Fibroblast of lung (primary cell): ENCODE data around the gene DHX32. TPM values are rescaled to one million over a fixed set of nuclear protein-coding genes. Genes with fewer than 3 reads are reported as not detected.

Source experiments
- DNase-seq, 2 donors: peaks; one replicate each; pipeline versions ENCODE4 v3.0.0 to v3.0.0-alpha.2; 2010; ENCODE audit warnings: low read depth in 2 of 2
- H2AFZ ChIP-seq: 2 replicates; pipeline ENCODE4 v1.5.1; 2012; ENCODE audit warnings: low read length, control low read depth, inconsistent platforms
- H3K27ac ChIP-seq: 2 replicates; pipeline ENCODE4 v1.5.1; 2011; ENCODE audit warnings: low read length, control low read depth; ENCODE audit not compliant: insufficient read depth
- H3K27me3 ChIP-seq: 2 replicates; pipeline ENCODE4 v1.5.1; 2011; ENCODE audit warnings: mild to moderate bottlenecking, low read length; ENCODE audit not compliant: control insufficient read depth, insufficient read depth
- H3K36me3 ChIP-seq: 2 replicates; pipeline ENCODE4 v1.5.1; 2011; ENCODE audit warnings: low read length; ENCODE audit not compliant: control insufficient read depth, insufficient read depth
- H3K4me1 ChIP-seq: 2 replicates; pipeline ENCODE4 v1.5.1; 2011; ENCODE audit warnings: low read length; ENCODE audit not compliant: control insufficient read depth, insufficient read depth; ENCODE audit errors: extremely low read depth
- H3K4me2 ChIP-seq: 2 replicates; pipeline ENCODE4 v1.5.1; 2011; ENCODE audit warnings: low read length, control low read depth; ENCODE audit not compliant: insufficient read depth; ENCODE audit errors: extremely low read depth
- H3K4me3 ChIP-seq, 4 experiments: fragments of 200-600 bp in 1 of 4; sonication (generic) in 1 of 4; replicated peaks in 1 of 4; 2 replicates each; pipeline ENCODE4 v1.5.1; 2011 to 2016; ENCODE audit warnings: low read length in 4 of 4, low read depth in 3 of 4, mild to moderate bottlenecking in 3 of 4, control low read depth in 2 of 4, inconsistent platforms in 1 of 4, mixed read lengths in 1 of 4; ENCODE audit not compliant: insufficient read depth in 1 of 4; ENCODE audit errors: control extremely low read depth in 1 of 4
- H3K79me2 ChIP-seq: 2 replicates; pipeline ENCODE4 v1.5.1; 2012; ENCODE audit warnings: mild to moderate bottlenecking, low read length, inconsistent platforms; ENCODE audit not compliant: control insufficient read depth, insufficient read depth
- H3K9ac ChIP-seq: 2 replicates; pipeline ENCODE4 v1.5.1; 2011; ENCODE audit warnings: mild to moderate bottlenecking, low read length, control low read depth; ENCODE audit not compliant: insufficient read depth
- H3K9me3 ChIP-seq: 2 replicates; pipeline ENCODE4 v1.5.1; 2012; ENCODE audit warnings: low read depth, low read length; ENCODE audit not compliant: control insufficient read depth, insufficient read depth
- H4K20me1 ChIP-seq: 2 replicates; pipeline ENCODE4 v1.5.1; 2011; ENCODE audit warnings: low read length; ENCODE audit not compliant: control insufficient read depth, insufficient read depth; ENCODE audit errors: extremely low read depth
- CTCF ChIP-seq, 2 donors: IDR thresholded peaks in 1 of 2; conservative IDR thresholded peaks in 1 of 2; 1 replicate in 1 of 2; 2 replicates in 1 of 2; pipeline ENCODE4 v1.5.1; 2011 to 2012; ENCODE audit warnings: low read length in 2 of 2, control low read depth in 1 of 2, inconsistent platforms in 1 of 2, low read depth in 1 of 2, mild to moderate bottlenecking in 1 of 2
- EZH2 ChIP-seq: IDR thresholded peaks from 2 replicates; pipeline ENCODE4 v1.5.1; 2012; ENCODE audit warnings: low read length, control low read depth, mild to moderate bottlenecking; ENCODE audit errors: missing control alignments
- polyA plus RNA-seq, 2 donors: library from polyadenylated mRNA; depleted of rRNA in 1 of 2; stranded (reverse) in 1 of 2; unstranded in 1 of 2; fragments of >200 nt; gene quantifications; 2 replicates each; pipeline ENCODE4 v1.2.1, GENCODE V29; 2011 to 2012; ENCODE audit warnings: missing spikeins in 1 of 2
- total RNA-seq: library from RNA; depleted of rRNA; stranded (reverse); fragments of >200 nt; gene quantifications from 2 replicates; pipeline ENCODE4 v1.2.1, GENCODE V29; 2014

The DHX32 gene
- total and polyA plus RNA-seq, 2 donors (not counting 1 experiment from before 2014, with no cell fraction given) = 31.1 to 33.7 TPM

GRCh38 chr10:125840955-125841354, 40.1 kb downstream of the DHX32 start:
- Histone ChIP-seq H3K27me3 (no peaks in the 10 kb centered on the region), H4K20me1 (no peaks in the 10 kb centered on the region), H3K9me3 (no peaks in the 10 kb centered on the region), H3K4me1 (no peaks in the 10 kb centered on the region), H3K36me3 (peaks cover 16% of the 10 kb centered on the region), H2AFZ (no peak overlapping the region), H3K27ac (no peak overlapping the region), H3K79me2 (no peaks in the 10 kb centered on the region), H3K4me3 (no peak overlapping the region), H3K4me2 (no peak overlapping the region), H3K9ac (no peak overlapping the region)
- TF ChIP-seq EZH2 (no peak), CTCF (conservative IDR thresholded peaks at IDR 0.05 in 1 of 2, IDR thresholded peaks at IDR 0.05 in 1 of 2; ENCODE audit: low read depth in 1 of 2, low read length in 2 of 2) (no peak)
- DNase-seq = peak; percentile 47 to 48

- Histone ChIP-seq H3K9me3 (no peaks in the 10 kb centered on the region), H2AFZ (no peak overlapping the region), H4K20me1 (no peaks in the 10 kb centered on the region), H3K36me3 (peaks cover 15% of the 10 kb centered on the region), H3K79me2 (no peaks in the 10 kb centered on the region), H3K27ac (no peak overlapping the region), H3K4me1 (no peaks in the 10 kb centered on the region), H3K4me2 (no peak overlapping the region), H3K9ac (no peak overlapping the region), H3K4me3 (no peak overlapping the region), H3K27me3 (no peaks in the 10 kb centered on the region)
- DNase-seq = no peak
- no peak for TF ChIP-seq CTCF (conservative IDR thresholded peaks at IDR 0.05 in 1 of 2, IDR thresholded peaks at IDR 0.05 in 1 of 2; ENCODE audit: low read depth in 1 of 2, low read length in 2 of 2)
- TF ChIP-seq EZH2 = no peak
These were observed 40.7 kb downstream of the DHX32 start for GRCh38 chr10:125840406-125840805.

- peaks cover 16% of the 10 kb centered on the region for H3K36me3 ChIP-seq
- TF ChIP-seq EZH2 (no peak), CTCF (conservative IDR thresholded peaks at IDR 0.05 in 1 of 2, IDR thresholded peaks at IDR 0.05 in 1 of 2; ENCODE audit: low read depth in 1 of 2, low read length in 2 of 2) (no peak)
These were observed 42.1 kb downstream of the DHX32 start for GRCh38 chr10:125838802-125839575.

More at GRCh38 chr10:125838802-125839575, 42.1 kb downstream of the DHX32 start:
- no peak for DNase-seq
- no peak overlapping the region for H3K9ac ChIP-seq
- no peak overlapping the region for H2AFZ ChIP-seq
- H3K9me3 ChIP-seq = no peaks in the 10 kb centered on the region
- no peak overlapping the region for H3K4me2 ChIP-seq
- no peaks in the 10 kb centered on the region for H4K20me1 ChIP-seq
- no peaks in the 10 kb centered on the region for H3K79me2 ChIP-seq
- no peak overlapping the region for H3K27ac ChIP-seq
- no peaks in the 10 kb centered on the region for H3K4me1 ChIP-seq
- H3K27me3 ChIP-seq = no peaks in the 10 kb centered on the region
- no peak overlapping the region for H3K4me3 ChIP-seq
